ENCODE measurements around the gene GCM1.

GCM1 gene

GRCh38 chr6:53144802-53145201 is 3.8 kb downstream of the GCM1 start:
- no peak for DNase-seq

- no peak for DNase-seq
Measured at GRCh38 chr6:53143710-53144109, 4.9 kb downstream of the GCM1 start.

- DNase-seq = no peak
Measured at GRCh38 chr6:53142810-53143209, 5.8 kb downstream of the GCM1 start.

GRCh38 chr6:53139841-53140413 is 8.7 kb downstream of the GCM1 start:
- no peak for DNase-seq

- DNase-seq = no peak
Measured at GRCh38 chr6:53136000-53136609, 12.5 kb downstream of the GCM1 start.

GRCh38 chr6:53134601-53135235 is 13.9 kb downstream of the GCM1 start:
- DNase-seq = no peak

GRCh38 chr6:53133961-53134360 is 14.7 kb downstream of the GCM1 start:
- DNase-seq = no peak

GRCh38 chr6:53130569-53131290 is 17.9 kb downstream of the GCM1 start:
- no peak for DNase-seq

- DNase-seq = no peak
Measured at GRCh38 chr6:53128842-53129241, 19.8 kb downstream of the GCM1 start.

GRCh38 chr6:53125276-53125675 is 23.4 kb downstream of the GCM1 start:
- DNase-seq = no peak

GRCh38 chr6:53124131-53124800 is 24.4 kb downstream of the GCM1 start:
- no peak for DNase-seq

- no peak for DNase-seq
Measured at GRCh38 chr6:53119772-53120409, 28.8 kb downstream of the GCM1 start.

GRCh38 chr6:53119349-53119748 is 29.3 kb downstream of the GCM1 start:
- no peak for DNase-seq

GRCh38 chr6:53115741-53116140 is 32.9 kb downstream of the GCM1 start:
- DNase-seq = no peak

- no peak for DNase-seq
Measured at GRCh38 chr6:53115113-53115512, 33.5 kb downstream of the GCM1 start.

- no peak for DNase-seq
Measured at GRCh38 chr6:53113742-53114141, 34.9 kb downstream of the GCM1 start.

- DNase-seq = no peak
Measured at GRCh38 chr6:53112871-53113270, 35.8 kb downstream of the GCM1 start.

GRCh38 chr6:53112404-53112803 is 36.2 kb downstream of the GCM1 start:
- no peak for DNase-seq

- no peak for DNase-seq
Measured at GRCh38 chr6:53111865-53112264, 36.8 kb downstream of the GCM1 start.

- no peak for DNase-seq
Measured at GRCh38 chr6:53109612-53110011, 39.0 kb downstream of the GCM1 start.

- DNase-seq = no peak
Measured at GRCh38 chr6:53107091-53107490, 41.5 kb downstream of the GCM1 start.

- no peak for DNase-seq
Measured at GRCh38 chr6:53104916-53105315, 43.7 kb downstream of the GCM1 start.

Measured in NCI-H1694 (cell line).